Tibial nerve (tissue), 4 donors: ENCODE data around the gene NELFB.

Source experiments
- CTCF ChIP-seq, 5 experiments: fragments of 200-600 bp in 3 of 5; fragments of 450-650 bp in 2 of 5; sonication (generic) in 3 of 5; IDR thresholded peaks; one replicate each; pipeline ENCODE4 v1.5.1; 2016 to 2019; ENCODE audit warnings: antibody characterized with exemption in 5 of 5, mild to moderate bottlenecking in 3 of 5, moderate library complexity in 2 of 5
- EP300 ChIP-seq, 2 donors: sonication (generic); formaldehyde crosslinking; IDR thresholded peaks; one replicate each; pipeline ENCODE4 v1.6.1; 2017; ENCODE audit warnings: antibody characterized with exemption in 2 of 2, mild to moderate bottlenecking in 1 of 2
- POLR2A ChIP-seq, 2 donors: fragments of 450-650 bp; IDR thresholded peaks; one replicate each; pipeline ENCODE4 v1.6.1; 2017; ENCODE audit warnings: antibody characterized with exemption in 2 of 2, mild to moderate bottlenecking in 2 of 2, moderate library complexity in 2 of 2

- no peak for TF ChIP-seq CTCF (IDR thresholded peaks at IDR 0.05)
- no peak for TF ChIP-seq POLR2A (IDR thresholded peaks at IDR 0.05)
- TF ChIP-seq EP300 (IDR thresholded peaks at IDR 0.05) = no peak
Measured at GRCh38 chr9:137275203-137275587, 20.1 kb downstream of the NELFB start.
